Thyroid gland (tissue), 4 donors: ENCODE results near the gene KLF7.

Source experiments
- POLR2A ChIP-seq, 2 donors: fragments of 450-650 bp; IDR thresholded peaks; one replicate each; pipeline ENCODE4 v1.6.1; 2017; ENCODE audit warnings: antibody characterized with exemption in 2 of 2, mild to moderate bottlenecking in 2 of 2, moderate library complexity in 1 of 2
- TF ChIP-seq, protein P1 (sequence below), 6 experiments: fragments of 200-600 bp in 3 of 6; fragments of 450-650 bp in 3 of 6; sonication (generic) in 3 of 6; IDR thresholded peaks; one replicate each; pipeline ENCODE4 v1.5.1; 2016 to 2019; ENCODE audit warnings: antibody characterized with exemption in 6 of 6, mild to moderate bottlenecking in 2 of 6, inconsistent platforms in 1 of 6, moderate library complexity in 1 of 6

DNA sequence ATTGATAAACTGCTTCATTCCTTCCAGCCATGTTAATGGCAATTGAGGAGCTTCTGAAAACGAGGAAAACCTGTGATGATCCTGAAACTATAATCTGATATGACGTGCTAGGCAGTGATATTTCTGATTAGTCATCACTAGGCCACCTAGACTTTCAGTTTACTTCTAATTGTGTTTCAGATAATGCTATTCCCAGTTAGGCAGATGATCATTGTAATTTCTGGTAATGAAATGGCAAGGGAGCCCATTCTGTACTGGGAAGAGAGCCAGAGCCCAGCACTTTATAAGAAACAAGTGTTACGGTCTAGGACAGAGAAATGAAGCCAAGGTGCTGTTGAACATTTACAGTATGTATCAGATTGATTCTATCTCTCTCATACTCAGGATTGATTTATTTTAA lies 120.2 kb downstream of the KLF7 start:
- TF ChIP-seq, protein P1, sequence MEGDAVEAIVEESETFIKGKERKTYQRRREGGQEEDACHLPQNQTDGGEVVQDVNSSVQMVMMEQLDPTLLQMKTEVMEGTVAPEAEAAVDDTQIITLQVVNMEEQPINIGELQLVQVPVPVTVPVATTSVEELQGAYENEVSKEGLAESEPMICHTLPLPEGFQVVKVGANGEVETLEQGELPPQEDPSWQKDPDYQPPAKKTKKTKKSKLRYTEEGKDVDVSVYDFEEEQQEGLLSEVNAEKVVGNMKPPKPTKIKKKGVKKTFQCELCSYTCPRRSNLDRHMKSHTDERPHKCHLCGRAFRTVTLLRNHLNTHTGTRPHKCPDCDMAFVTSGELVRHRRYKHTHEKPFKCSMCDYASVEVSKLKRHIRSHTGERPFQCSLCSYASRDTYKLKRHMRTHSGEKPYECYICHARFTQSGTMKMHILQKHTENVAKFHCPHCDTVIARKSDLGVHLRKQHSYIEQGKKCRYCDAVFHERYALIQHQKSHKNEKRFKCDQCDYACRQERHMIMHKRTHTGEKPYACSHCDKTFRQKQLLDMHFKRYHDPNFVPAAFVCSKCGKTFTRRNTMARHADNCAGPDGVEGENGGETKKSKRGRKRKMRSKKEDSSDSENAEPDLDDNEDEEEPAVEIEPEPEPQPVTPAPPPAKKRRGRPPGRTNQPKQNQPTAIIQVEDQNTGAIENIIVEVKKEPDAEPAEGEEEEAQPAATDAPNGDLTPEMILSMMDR (IDR thresholded peaks at IDR 0.05): no peak
- no peak for TF ChIP-seq POLR2A (IDR thresholded peaks at IDR 0.05)
